ENCODE data around the gene OR4C11.

The OR4C11 gene

DNA sequence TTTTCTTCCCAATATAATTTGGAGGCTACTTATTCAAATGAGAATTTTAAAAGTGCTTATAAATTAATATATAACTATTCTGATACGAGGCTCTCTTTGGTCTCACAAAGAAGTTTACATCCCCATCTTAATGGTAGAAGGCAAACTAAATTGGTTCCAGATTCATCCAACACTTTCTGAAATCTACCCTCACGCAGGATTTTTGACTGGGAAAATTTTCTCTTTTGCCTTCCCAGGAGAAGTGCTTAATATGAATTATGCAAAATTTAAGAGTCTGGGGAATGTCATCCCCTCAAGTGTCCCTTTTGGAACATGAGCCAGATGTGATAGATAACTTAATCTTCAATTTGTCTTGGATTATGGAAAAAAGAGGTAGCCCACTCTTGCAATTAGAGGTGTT lies at the start of gene OR4C11:
OR4C11 (minus strand) TSS at position 101 of the 400 bp plus-strand sequence. CDS start 3,272 bp downstream, outside the sequence.
- in situ Hi-C loops (cut with HindIII; ENCODE audit: low sequenced_read_pairs): no loop called here

- in situ Hi-C loops (cut with HindIII; ENCODE audit: low sequenced_read_pairs): no loop called here
Measured at GRCh38 chr11:55655096-55655495, 47.7 kb upstream of the OR4C11 start.

DNA sequence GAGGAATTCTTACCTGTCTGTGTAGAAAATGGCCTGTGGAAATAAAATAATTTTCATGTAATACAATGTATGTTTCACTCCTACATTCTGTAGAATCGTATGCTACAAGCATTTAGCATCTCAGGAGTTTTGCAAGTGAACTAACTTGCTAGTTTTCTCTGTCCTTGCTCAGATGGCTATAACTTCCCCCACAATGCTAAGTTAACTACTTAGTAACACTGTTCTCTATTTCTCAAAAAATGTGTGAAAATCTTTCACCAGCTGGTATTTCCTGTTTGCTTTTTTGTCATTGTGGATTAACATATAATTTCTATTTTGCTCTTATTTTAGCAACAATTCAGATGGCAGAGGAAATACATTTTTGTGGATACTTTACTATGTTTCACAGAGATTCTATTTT lies 45.1 kb upstream of the OR4C11 start:
- in situ Hi-C loops (cut with HindIII; ENCODE audit: low sequenced_read_pairs): no loop called here

DNA sequence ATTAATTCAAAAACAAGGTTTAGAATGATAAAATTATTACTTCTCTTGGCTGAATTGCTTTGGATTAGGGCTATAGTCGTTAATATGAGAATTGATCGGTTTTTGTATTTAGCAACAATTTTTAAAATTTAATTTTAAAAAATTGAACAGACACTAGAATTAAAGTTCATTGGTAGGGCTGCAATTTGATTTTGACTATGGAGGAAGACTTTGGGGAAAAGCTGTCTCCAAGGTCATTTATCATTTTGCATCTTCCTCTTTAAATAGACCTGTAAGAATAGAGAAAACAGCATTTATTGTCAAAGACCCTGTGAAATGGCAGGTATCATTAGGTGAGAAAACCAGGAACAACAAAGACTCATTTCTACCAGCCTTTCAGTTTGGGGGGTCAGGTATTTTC lies 40.6 kb upstream of the OR4C11 start, which contains the start of gene OR4S2:
OR4S2 (plus strand) TSS at position 301 of the 400 bp plus-strand sequence. CDS start 2,577 bp downstream, outside the sequence.
- in situ Hi-C loops (cut with HindIII; ENCODE audit: low sequenced_read_pairs): no loop called here

DNA sequence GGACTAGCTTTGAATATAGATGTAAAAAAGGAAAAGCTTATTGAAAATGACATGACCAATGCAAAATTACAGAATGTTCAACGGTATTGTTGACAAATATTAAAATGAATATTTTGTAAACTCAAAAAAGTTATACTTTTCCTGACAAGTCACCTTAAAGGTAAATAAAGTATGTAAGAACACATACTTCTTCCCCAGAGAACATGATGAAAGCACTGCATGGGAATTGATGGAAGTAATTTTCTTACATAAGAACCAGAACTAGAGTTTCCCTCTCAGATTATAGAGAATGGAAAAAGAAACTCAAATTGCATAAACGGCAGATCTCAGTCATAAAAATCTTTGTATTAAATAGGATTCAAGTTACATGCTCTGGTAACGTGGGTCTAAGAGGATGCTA lies 27.4 kb upstream of the OR4C11 start, which contains the start of gene OR4P4:
OR4P4 (plus strand) TSS at position 301 of the 400 bp plus-strand sequence.
- in situ Hi-C loops (cut with HindIII; ENCODE audit: low sequenced_read_pairs): no loop called here

GRCh38 chr11:55624531-55624930 lies 17.1 kb upstream of the OR4C11 start:
- in situ Hi-C loops (cut with HindIII; ENCODE audit: low sequenced_read_pairs): no loop called here

DNA sequence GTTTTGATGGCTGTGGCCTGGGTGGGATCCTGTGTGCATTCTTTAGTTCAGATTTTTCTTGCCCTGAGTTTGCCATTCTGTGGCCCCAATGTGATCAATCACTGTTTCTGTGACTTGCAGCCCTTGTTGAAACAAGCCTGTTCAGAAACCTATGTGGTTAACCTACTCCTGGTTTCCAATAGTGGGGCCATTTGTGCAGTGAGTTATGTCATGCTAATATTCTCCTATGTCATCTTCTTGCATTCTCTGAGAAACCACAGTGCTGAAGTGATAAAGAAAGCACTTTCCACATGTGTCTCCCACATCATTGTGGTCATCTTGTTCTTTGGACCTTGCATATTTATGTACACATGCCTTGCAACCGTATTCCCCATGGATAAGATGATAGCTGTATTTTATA lies 34.9 kb downstream of the OR4C11 start:
- in situ Hi-C loops (cut with HindIII; ENCODE audit: low sequenced_read_pairs): no loop called here

DNA sequence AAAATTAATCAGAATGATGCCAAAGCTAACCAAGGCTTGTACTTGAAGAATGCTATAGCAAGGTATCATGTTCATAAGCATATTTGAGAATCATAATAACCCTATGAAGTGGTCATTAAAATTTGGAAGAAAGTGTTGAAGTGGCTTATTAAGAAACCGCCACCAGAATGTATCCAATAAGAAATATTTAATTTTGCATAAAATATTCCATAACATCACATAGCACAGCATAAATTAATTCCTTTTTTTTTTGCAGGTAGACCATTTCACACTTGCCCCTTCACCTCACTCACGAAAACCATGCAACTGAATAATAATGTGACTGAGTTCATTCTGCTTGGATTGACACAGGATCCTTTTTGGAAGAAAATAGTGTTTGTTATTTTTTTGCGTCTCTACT lies 35.6 kb downstream of the OR4C11 start, which contains the start of gene OR4C16:
OR4C16 (plus strand) TSS at position 301 of the 400 bp plus-strand sequence; CDS start at position 301, 0 bp downstream.
- in situ Hi-C loops (cut with HindIII; ENCODE audit: low sequenced_read_pairs): no loop called here

GRCh38 chr11:55554169-55554568 lies 53.3 kb downstream of the OR4C11 start, which contains the start of gene OR4C15:
Gene OR4C15 (plus strand): TSS chr11:55554469. CDS start chr11:55554469, 0 bp downstream.
- in situ Hi-C loops (cut with HindIII; ENCODE audit: low sequenced_read_pairs): no loop called here

Measured in endothelial cell of hepatic sinusoid (primary cell).